AG04450 (cell line): ENCODE results near the gene TLL2. TPM values are rescaled to one million over a fixed set of nuclear protein-coding genes. Genes with fewer than 3 reads are reported as not detected.

Experiments
- CTCF ChIA-PET: fragments of 300-600, 350-600 bp; formaldehyde crosslinking; extraction: SDS; loops from one replicate; lab custom pipeline; 2022; ENCODE audit warnings: antibody characterized with exemption, inconsistent platforms; lab: Charles Lee
- POLR2A ChIA-PET: fragments of 350-600 bp; formaldehyde crosslinking; extraction: SDS; loops from one replicate; lab custom pipeline; 2021; ENCODE audit warnings: antibody characterized with exemption, inconsistent platforms; lab: Yijun Ruan, JAX
- DNase-seq: peaks from one replicate; pipeline ENCODE4 v3.0.0-alpha.2; 2011; ENCODE audit warnings: low read depth, low spot score
- H3K27ac ChIP-seq: one replicate; pipeline ENCODE4 v1.5.1; 2012; ENCODE audit warnings: low read depth, low read length, control low read depth
- H3K27me3 ChIP-seq: one replicate; pipeline ENCODE4 v1.6.0; 2012; ENCODE audit warnings: low read length; ENCODE audit not compliant: control insufficient read depth, insufficient read depth
- H3K4me3 ChIP-seq: 2 replicates; pipeline ENCODE4 v1.5.1; 2011; ENCODE audit warnings: mild to moderate bottlenecking, low read depth, low read length, control low read depth
- H3K9me3 ChIP-seq: 2 replicates; pipeline ENCODE4 v1.5.1; 2012; ENCODE audit warnings: low read length; ENCODE audit not compliant: control insufficient read depth, insufficient read depth
- polyA plus RNA-seq: library from polyadenylated mRNA; depleted of rRNA; stranded (reverse); fragments of >200 nt; gene quantifications from 2 replicates; pipeline ENCODE4 v1.2.3, GENCODE V29; 2011
- TF ChIP-seq, protein P1 (sequence below): IDR thresholded peaks from 2 replicates; pipeline ENCODE4 v1.5.1; 2011; ENCODE audit warnings: low read depth, low read length, control low read depth, inconsistent platforms

The TLL2 gene
- polyA plus RNA-seq, 1 experiment, result 0.01 TPM

DNA sequence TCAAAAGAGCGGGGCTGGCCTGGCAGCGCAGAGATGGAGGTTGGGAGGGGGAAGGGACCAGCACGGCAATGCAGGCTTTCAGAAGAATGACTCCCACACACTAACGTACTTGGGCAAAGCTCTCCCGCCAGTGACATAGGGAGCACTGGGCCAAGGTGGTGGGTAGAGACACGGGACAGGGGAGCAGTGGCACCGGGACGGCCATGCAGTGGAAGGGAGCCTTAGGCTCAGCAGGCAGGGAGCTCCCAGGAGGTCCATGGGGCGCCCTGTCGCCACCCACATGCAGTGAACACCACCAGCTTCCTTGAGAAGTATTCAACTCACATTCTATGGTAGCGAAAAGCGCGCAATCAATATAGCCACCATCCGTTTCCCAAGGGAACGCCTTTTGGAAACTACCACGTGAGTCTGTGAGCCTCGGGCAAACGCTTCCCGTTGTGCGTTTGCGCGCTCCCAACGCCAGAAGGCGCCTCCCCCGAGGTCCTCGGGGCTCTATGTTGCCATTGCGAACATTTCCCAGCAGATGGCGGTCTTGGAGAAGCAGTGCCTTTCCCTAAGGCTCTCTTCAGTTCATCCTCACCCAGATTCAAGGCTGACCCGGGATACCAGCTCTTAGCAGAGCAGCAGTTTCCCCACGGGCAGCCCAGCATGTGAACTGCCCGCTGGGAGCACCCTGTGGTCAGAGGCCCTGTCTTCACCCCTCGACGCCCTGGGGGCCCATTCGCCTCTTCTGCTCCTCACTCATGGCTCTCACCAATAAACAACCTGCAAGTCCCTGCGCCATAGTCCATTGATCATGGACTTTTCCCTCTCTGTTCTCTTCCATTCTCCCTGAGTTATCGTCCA is 138.5 kb downstream of the TLL2 start:
- ChIA-PET POLR2A (no interaction called here), CTCF (interaction anchor here (0.6 to 2.3 kb wide), 26 partner anchors 8 to 859 kb away, joined by 3 to 24 read pairs (median 4); partner anchors contain the start of genes TLL2 and ZNF518A)
- no peaks in the 10 kb centered on the region for H3K9me3 ChIP-seq
- peaks cover 12% of the 10 kb centered on the region for H3K27me3 ChIP-seq
- TF ChIP-seq, protein P1, sequence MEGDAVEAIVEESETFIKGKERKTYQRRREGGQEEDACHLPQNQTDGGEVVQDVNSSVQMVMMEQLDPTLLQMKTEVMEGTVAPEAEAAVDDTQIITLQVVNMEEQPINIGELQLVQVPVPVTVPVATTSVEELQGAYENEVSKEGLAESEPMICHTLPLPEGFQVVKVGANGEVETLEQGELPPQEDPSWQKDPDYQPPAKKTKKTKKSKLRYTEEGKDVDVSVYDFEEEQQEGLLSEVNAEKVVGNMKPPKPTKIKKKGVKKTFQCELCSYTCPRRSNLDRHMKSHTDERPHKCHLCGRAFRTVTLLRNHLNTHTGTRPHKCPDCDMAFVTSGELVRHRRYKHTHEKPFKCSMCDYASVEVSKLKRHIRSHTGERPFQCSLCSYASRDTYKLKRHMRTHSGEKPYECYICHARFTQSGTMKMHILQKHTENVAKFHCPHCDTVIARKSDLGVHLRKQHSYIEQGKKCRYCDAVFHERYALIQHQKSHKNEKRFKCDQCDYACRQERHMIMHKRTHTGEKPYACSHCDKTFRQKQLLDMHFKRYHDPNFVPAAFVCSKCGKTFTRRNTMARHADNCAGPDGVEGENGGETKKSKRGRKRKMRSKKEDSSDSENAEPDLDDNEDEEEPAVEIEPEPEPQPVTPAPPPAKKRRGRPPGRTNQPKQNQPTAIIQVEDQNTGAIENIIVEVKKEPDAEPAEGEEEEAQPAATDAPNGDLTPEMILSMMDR, result peak; percentile 95
- no peak overlapping the region for H3K27ac ChIP-seq
- peak; percentile 46 for DNase-seq
- H3K4me3 ChIP-seq, result peak overlapping the region; percentile 53

DNA sequence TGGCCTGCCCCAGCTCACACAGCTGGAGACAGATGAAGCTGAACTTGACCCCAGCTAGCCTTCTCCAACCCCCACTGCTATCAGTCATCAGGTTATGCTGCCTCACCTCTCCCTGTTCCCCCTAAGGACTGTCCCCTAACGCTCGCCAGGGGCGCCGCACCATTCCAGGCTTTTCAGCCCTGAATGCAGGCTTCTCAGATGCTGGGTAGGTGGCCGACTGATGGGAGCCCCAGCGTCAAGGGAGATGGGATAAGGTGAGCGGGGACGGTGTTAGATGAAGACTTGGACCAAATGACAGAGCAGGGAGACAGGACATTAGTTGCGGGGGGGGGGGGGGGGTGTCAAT is 139.1 kb downstream of the TLL2 start:
- TF ChIP-seq, protein P1, result no peak
- ChIA-PET CTCF (interaction anchor here (0.6 to 2.3 kb wide), 23 partner anchors 9 to 859 kb away, joined by 3 to 24 read pairs (median 5); partner anchors contain the start of genes TLL2 and ZNF518A), POLR2A (no interaction called here)
- Histone ChIP-seq H3K9me3 (no peaks in the 10 kb centered on the region), H3K27me3 (peaks cover 12% of the 10 kb centered on the region), H3K27ac (no peak overlapping the region), H3K4me3 (peak overlapping the region; percentile 53; the same call in 1 of the 2 replicates)
- no peak for DNase-seq

DNA sequence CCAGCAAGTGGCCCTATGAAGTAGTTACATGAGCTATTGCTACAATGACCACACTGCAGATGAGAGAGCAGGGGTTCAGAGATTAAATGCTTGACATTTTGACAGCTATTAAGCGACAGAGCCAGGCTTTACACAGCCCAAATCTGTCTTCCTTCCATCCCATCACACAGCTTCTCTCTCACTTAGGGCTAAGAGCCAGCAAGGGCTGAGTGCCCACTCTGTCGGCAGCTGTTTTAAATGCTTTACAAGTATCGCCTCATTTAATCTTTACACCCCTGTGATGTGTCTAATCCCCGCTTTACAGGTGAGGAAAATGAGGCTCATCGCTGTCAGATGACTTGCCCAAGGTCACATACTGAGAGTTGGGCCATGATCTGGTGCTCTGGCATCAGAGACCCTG is 139.7 kb downstream of the TLL2 start:
- ChIA-PET CTCF (interaction anchor here (0.8 to 2.3 kb wide), 5 partner anchors 8 to 836 kb away, joined by 3 to 24 read pairs (median 5); no protein-coding TSS in a partner anchor), POLR2A (no interaction called here)
- TF ChIP-seq, protein P1, result no peak
- Histone ChIP-seq H3K27me3 (peaks cover 12% of the 10 kb centered on the region), H3K27ac (no peak overlapping the region), H3K9me3 (no peaks in the 10 kb centered on the region), H3K4me3 (no peak overlapping the region)
- no peak for DNase-seq

DNA sequence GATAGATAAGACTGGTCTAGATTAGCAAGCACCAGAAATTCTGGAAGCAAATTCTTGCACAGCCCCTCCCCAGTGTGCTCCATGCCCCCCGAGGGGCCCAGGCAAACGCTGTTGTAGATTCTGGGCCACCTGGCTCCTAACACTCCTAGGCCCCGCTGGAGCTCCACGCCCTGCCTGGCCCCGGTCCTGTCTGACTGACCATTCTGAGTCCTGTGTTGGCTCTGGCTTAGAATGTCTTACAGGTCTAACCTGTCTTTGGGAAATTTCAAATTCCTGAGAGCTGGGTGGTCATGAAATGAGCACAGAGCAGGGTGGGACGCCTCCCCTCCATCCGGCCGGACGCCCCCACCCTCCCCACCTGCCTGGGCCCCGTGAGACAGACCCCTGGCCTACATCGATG is 142.4 kb downstream of the TLL2 start:
- peaks cover 9% of the 10 kb centered on the region for H3K27me3 ChIP-seq
- H3K9me3 ChIP-seq, result no peaks in the 10 kb centered on the region
- no peak overlapping the region for H3K27ac ChIP-seq
- CTCF ChIA-PET, result interaction anchor here (0.7 to 2.8 kb wide), 9 partner anchors 8 to 956 kb away, joined by 3 to 9 read pairs (median 5); partner anchors contain the start of genes OPALIN and TLL2
- H3K4me3 ChIP-seq, result no peak overlapping the region
- POLR2A ChIA-PET, result no interaction called here
- TF ChIP-seq, protein P1, result no peak
- DNase-seq, result no peak
